Central memory CD8-positive, alpha-beta T cell (primary cell): ENCODE measurements around the gene RAB3D.
"Not testable (repeated sequence)": the region's sequence is repeated elsewhere in the genome, so short reads cannot be mapped to it uniquely, and the experiment has no call there.

ENCODE experiments used
- ATAC-seq: fragments of 150-1000 bp; cut with Tn5 transposase; replicated peaks from 2 replicates; pipeline ENCODE4 v1.10.0; 2022; ENCODE audit warnings: mild to moderate bottlenecking, moderate FRiP score, moderate number of reproducible peaks; ENCODE audit not compliant: poor library complexity, severe bottlenecking; ENCODE audit errors: extremely low read depth
- DNase-seq, 2 donors: peaks; one replicate each; pipeline ENCODE4 v3.0.0; 2021; ENCODE audit warnings: low spot score in 2 of 2
- H3K27ac Mint-ChIP-seq: one replicate; pipeline ENCODE4 v1.8.0; 2022; ENCODE audit warnings: low read depth, mild to moderate bottlenecking, moderate library complexity, mixed read lengths
- H3K27me3 Mint-ChIP-seq: one replicate; pipeline ENCODE4 v1.8.0; 2022; ENCODE audit warnings: mixed read lengths
- H3K36me3 Mint-ChIP-seq: one replicate; pipeline ENCODE4 v1.8.0; 2022; ENCODE audit warnings: mild to moderate bottlenecking, moderate library complexity, mixed read lengths; ENCODE audit not compliant: insufficient read depth
- H3K4me1 Mint-ChIP-seq: one replicate; pipeline ENCODE4 v1.8.0; 2022; ENCODE audit warnings: mixed read lengths
- H3K4me3 Mint-ChIP-seq: one replicate; pipeline ENCODE4 v1.8.0; 2022; ENCODE audit warnings: mild to moderate bottlenecking, moderate library complexity, mixed read lengths
- H3K9me3 Mint-ChIP-seq: one replicate; pipeline ENCODE4 v1.8.0; 2022; ENCODE audit warnings: mixed read lengths

The RAB3D gene

DNA sequence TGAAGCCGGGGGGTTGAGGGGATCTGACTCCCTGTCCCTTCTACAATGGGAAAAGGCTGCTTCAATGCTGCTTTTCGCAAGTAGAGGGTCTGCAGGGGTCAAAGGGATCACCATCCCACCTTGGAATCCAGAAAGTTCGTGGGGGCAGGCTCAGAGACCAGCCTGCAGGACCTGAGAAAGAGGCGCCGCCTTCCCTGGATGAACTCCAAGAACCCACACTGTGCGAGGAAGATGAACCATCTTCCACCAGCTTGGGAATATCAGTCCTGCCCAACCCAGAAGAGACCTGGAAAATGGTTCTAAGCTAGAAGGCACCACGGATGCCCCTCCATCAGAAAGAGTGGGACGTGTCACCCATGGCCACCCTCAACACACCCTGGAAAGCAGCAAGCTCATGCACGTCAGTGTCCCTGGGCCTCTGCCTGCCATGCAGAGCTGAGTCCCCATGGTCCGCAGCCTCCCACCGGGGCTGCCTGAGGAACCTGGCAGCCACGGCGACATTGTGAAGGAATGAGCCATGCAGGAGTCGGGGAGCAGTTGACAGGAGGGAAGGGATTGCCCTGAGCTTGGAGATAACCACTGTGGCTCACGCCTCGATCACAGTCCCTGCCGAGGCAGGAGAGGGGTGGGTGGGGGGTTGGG lies 14.6 kb downstream of the RAB3D start:
- Mint-ChIP-seq H3K27me3 (no peaks in the 10 kb centered on the region), H3K4me1 (peaks cover 11% of the 10 kb centered on the region), H3K27ac (no peak overlapping the region), H3K36me3 (no peaks in the 10 kb centered on the region), H3K4me3 (no peak overlapping the region), H3K9me3 (no peaks in the 10 kb centered on the region)
- DNase-seq: no peak
- no peak for ATAC-seq

DNA sequence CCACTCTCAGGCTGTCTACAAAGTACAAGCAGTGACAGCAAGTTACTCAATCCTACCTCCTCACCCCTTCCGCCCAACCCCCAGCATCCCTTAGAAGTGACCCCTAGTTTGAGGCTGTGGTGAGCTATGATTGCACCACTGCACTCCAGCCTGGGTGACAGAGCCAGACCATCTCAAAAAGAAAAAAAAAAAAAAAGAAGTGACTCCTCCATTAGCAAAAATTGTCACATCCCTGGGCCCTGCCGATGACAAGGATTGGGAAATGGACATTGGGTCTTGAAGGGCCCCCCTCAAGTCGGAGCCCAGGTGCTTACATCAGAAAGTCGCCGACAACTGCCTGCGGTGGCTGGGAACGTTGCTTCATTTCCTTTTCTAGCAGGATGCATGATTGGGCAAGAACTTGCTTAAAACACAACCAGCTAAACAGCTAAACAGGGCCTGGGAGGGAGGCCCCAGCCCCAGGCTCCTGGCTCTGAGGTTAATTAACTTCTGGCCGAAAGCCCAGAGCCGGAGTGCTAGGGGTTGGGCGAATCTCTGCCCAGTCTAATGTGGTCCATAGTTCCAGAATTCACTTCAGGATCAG lies 15.3 kb downstream of the RAB3D start:
- H3K27ac Mint-ChIP-seq: no peak overlapping the region
- DNase-seq (no peak), ATAC-seq (peak; percentile 40)
- H3K36me3 Mint-ChIP-seq: no peaks in the 10 kb centered on the region
- no peak overlapping the region for H3K4me3 Mint-ChIP-seq
- H3K4me1 Mint-ChIP-seq: peaks cover 11% of the 10 kb centered on the region
- no peaks in the 10 kb centered on the region for H3K9me3 Mint-ChIP-seq
- no peaks in the 10 kb centered on the region for H3K27me3 Mint-ChIP-seq

DNA sequence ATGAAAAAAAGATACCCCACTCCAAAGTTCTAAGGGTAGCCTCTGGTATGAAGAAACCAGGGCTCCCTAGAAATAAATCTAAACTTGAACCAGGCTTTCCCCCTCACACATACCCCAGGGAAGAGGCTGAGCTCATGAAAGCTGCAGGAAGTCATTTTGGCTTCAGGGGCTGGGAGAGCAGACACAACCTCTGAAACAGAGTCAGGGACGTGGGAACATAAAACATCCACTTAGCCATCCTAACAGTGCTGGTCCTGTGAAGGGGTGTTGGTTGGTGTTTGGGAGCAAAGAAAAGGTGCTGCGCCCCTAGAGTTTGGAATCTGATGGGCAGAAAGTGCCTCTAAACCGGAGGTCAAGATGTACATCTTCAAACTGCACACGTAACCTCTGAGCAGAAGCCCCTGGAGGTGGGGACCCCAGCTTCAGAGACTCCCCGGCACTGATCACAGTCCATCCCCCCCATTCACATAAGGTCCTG lies 15.8 kb downstream of the RAB3D start:
- H3K27ac Mint-ChIP-seq: no peak overlapping the region
- DNase-seq: no peak

DNA sequence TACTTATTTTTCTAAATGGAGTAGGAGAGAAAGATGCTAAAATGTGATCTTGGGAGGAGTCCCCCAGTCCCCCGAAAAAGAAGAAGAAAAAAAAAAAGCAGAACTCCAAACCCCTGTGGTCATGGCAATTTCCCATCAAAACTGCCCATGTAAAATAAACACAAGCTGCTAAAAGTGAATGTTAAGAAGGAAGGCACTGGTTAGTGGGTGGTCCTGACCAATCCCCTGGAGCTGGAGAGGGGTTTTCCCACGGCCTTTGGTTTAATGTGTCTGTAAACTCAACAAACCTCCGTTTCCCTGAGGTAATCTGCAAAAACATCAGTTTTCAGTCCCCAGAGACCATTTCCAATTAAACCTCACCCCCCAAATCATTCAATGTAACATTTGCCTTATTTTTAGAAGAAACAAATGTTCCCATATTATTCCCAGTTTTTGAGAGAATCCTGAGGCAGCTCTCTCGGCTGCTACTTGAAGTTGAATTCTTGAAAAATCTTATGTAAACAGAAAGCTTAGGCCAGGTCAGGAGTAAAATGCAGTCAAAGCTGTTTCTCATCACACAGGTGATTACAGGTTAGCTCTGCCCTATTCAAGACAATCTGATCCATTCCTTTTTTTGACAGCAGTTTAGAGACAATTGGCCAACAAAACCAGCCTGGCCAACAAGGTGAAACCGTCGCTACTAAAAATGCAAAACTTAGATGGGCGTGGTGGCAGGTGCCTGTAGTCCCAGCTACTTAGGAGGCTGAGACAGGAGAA lies 17.0 kb downstream of the RAB3D start:
- DNase-seq (no peak), ATAC-seq (no peak)
- Mint-ChIP-seq H3K27me3 (no peaks in the 10 kb centered on the region), H3K4me1 (peaks cover 11% of the 10 kb centered on the region), H3K27ac (no peak overlapping the region), H3K9me3 (no peaks in the 10 kb centered on the region), H3K36me3 (no peaks in the 10 kb centered on the region), H3K4me3 (no peak overlapping the region)

More for the DNA sequence above, 15.8 kb downstream of the RAB3D start:
- Mint-ChIP-seq H3K4me1 (peaks cover 11% of the 10 kb centered on the region), H3K27me3 (no peaks in the 10 kb centered on the region), H3K36me3 (no peaks in the 10 kb centered on the region), H3K9me3 (no peaks in the 10 kb centered on the region), H3K4me3 (no peak overlapping the region)
- ATAC-seq: no peak

DNA sequence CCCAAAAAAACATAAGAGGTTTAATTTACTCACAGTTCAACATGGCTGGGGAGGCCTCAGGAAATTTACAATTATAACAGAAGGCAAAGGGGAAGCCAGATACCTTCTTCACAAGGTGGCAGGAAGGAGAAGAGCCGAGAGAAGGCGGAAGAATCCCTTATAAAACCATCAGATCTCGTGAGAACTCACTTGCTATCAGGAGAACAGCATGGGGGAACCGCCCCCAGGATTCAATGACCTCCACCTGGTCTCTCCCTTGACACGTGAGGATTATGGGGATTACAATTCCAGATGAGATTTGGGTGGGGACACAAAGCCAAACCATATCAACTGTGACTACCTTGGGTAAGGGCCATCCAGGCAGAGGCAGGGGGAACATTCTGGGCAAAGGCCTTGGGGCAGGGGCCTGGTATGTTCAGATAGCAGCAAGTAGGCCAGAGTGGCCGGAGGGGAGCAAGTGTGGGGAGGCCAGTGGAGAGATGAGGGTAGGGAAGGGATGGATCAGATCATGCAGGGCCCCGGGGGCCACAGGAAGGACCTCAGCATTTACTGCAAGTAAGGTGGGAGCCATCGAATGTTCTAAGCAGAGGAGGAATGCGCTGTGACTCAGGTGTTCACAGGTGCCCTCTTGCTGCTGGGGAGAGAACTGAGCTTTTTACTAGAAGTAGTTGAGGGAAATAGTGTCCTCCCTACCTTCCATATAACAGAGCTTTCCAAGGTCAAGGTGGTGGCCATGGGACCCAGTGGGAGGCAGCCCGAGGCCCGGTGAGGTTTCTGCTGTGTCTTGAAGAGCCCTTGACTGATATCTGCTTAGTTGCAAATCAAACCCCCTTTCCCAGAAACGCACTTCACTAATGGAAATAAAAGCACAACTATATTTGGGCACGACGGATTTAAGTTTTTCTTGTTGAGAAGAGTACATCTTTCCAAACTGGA lies 18.0 kb downstream of the RAB3D start:
- no peaks in the 10 kb centered on the region for H3K9me3 Mint-ChIP-seq
- ATAC-seq (no peak), DNase-seq (no peak)
- no peak overlapping the region for H3K4me3 Mint-ChIP-seq
- no peak overlapping the region for H3K27ac Mint-ChIP-seq
- no peaks in the 10 kb centered on the region for H3K36me3 Mint-ChIP-seq
- H3K27me3 Mint-ChIP-seq: no peaks in the 10 kb centered on the region
- H3K4me1 Mint-ChIP-seq: peaks cover 11% of the 10 kb centered on the region

DNA sequence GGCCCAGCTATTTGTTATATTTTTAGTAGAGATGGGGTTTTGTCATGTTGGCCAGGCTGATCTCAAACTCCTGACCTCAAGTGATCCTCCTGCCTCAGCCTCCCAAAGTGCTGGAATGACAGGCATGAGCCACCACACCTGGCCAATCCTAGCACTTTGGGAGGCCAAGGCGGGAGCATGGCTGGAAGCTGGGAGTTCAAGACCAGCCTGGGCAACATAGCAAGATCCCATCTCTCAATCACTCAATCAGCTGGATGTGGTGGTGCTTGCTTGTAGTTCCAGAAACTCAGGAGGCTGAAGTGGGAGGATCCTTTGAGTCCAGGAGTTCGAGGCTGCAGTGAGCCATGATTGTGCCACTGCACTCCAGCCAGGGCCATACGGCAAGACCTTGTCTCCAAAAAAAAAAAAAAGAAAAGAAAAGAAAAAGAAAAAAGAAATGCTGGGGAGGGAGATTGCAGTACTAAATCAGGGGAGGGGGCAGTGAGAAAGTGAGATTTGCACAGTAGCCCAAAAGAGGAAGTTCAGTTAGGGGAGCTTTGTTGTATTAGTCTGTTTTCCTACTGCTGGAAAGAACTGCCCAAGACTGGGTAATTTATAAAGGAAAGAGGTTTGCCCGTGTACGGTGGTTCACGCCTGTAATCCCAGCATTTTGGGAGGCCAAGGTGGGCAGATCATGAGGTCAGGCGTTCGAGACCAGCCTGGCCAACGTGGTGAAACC lies 19.0 kb downstream of the RAB3D start:
- H3K4me1 Mint-ChIP-seq: peaks cover 11% of the 10 kb centered on the region
- not testable (repeated sequence) for H3K27me3 Mint-ChIP-seq, H3K4me3 Mint-ChIP-seq, H3K36me3 Mint-ChIP-seq, H3K9me3 Mint-ChIP-seq, DNase-seq, ATAC-seq
- H3K27ac Mint-ChIP-seq: peak overlapping the region; percentile 44

DNA sequence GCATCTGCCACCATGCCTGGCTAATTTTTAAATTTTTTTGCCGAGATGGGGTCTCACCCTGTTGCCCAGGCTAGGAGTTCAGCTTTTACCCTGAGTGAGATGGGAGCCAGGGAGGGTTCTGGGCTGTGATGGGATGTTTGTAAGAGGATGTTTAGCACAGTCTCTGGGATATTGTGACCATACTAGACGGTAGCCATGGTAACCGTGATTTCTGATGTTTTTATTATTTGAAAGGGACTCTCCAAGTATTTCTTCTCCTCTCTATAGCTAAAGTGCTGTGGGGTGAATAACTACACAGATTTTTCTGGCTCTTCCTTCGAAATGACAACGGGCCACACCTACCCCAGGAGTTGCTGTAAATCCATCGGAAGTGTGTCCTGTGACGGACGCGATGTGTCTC lies 33.1 kb downstream of the RAB3D start:
- no peaks in the 10 kb centered on the region for H3K36me3 Mint-ChIP-seq
- H3K27me3 Mint-ChIP-seq: peaks cover 26% of the 10 kb centered on the region
- DNase-seq: no peak
- H3K4me1 Mint-ChIP-seq: no peaks in the 10 kb centered on the region
- no peak for ATAC-seq
- no peaks in the 10 kb centered on the region for H3K9me3 Mint-ChIP-seq
- no peak overlapping the region for H3K27ac Mint-ChIP-seq
- H3K4me3 Mint-ChIP-seq: no peak overlapping the region

DNA sequence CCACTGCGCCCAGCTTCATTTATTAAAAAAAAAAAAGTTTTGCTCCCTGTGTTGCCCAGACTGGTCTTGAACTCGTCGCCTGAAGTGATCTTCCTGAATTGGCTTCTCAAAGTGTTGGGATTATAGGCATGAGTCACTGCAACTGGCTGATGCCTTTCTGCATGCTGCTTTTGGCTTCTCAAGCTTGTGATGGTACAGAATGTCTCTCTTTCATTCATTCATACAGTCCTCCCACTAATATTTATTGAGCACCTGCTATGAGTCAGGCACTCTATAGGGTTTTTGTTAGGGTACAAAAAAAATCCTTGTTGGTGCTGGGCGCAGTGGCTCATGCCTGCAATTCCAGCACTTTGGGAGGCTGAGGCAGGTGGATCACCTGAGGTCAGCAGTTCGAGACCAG lies 34.5 kb downstream of the RAB3D start:
- no peak for DNase-seq
- no peak for ATAC-seq
- no peaks in the 10 kb centered on the region for H3K36me3 Mint-ChIP-seq
- no peak overlapping the region for H3K4me3 Mint-ChIP-seq
- no peaks in the 10 kb centered on the region for H3K9me3 Mint-ChIP-seq
- no peak overlapping the region for H3K27ac Mint-ChIP-seq
- H3K27me3 Mint-ChIP-seq: peaks cover 19% of the 10 kb centered on the region
- H3K4me1 Mint-ChIP-seq: no peaks in the 10 kb centered on the region

DNA sequence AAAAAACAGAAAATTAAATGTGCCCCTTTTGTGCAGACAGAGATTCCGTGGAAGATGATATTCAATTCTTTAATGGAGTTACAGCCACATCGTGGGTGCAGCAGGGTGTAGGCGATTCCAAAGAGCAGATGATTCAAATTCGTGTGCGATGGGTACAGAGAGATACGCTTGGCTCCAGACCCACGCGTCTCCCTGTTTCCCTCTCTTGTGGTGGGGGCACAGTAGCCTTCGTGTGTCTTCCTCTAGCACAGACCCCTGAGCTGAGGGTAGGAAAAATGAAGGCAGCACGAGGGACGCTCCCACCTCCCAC lies 38.7 kb downstream of the RAB3D start:
- Mint-ChIP-seq H3K27ac (no peak overlapping the region), H3K4me1 (no peaks in the 10 kb centered on the region), H3K27me3 (peaks cover 18% of the 10 kb centered on the region), H3K9me3 (no peaks in the 10 kb centered on the region), H3K36me3 (no peaks in the 10 kb centered on the region), H3K4me3 (no peak overlapping the region)
- no peak for DNase-seq
- ATAC-seq: no peak

DNA sequence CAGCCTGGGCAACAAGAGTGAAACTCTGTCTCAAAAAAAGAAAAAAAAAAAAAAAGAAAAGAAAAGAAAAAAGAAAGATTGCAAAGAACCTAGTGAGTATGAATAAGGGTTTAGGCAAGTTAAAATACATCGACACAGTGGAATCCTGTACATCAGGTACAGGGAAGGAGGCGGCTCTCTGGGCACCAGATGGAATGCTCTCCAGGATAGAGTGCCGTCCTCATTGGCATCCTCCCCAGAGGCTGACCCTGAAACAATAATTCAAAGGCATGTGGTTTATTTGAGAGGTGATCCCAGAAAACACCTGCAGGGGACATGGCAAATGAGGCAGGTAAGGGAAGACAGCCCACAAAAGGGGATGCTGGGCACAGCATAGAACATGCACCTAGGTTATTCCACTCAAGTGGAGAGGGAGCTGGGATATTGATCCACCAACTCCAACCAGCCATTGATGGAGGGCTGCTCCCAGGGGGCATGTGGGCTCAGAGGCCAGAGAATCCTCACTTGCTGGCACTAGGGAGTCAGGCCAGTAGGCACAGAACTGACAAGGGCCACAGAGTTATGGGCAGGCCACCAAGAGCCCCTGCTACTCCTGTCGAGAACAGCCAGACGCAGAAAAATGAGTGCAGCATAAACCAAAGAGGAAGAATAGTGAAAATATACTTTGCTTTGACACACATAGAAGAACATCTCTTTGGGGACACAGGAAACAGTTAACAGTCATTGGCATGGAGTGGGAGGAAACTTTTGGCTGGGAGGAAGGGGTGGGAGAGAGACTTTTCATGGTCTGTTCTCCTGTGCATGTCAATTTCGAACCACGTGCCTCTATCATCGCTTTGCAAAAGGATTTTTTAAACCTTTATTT lies 39.3 kb downstream of the RAB3D start:
- Mint-ChIP-seq H3K27ac (no peak overlapping the region), H3K27me3 (peaks cover 22% of the 10 kb centered on the region)

DNA sequence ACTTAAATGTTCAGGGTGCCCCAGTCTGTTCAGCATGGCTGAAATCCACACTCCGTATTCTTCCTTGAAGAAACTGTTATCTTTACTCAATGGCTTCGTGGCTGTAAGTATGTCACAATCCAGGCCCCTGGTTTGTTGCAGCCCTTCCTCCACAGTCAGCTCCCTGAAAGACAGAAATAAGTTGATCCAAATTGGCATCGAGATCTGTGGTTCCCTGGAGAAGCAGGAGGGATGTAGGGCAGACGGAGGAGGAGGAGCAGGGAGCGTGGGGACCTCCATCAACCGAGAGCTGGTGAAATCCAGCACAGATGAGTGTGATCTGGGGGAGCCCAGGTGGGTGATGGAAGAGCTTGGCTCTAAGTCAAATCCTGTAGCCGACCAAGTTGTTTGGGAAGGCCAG lies 43.2 kb downstream of the RAB3D start:
- Mint-ChIP-seq H3K4me3 (no peak overlapping the region), H3K27ac (no peak overlapping the region), H3K27me3 (peaks cover 36% of the 10 kb centered on the region), H3K4me1 (peaks cover 8% of the 10 kb centered on the region), H3K36me3 (no peaks in the 10 kb centered on the region), H3K9me3 (no peaks in the 10 kb centered on the region)
- ATAC-seq: no peak
- DNase-seq: no peak

More for the DNA sequence above, 39.3 kb downstream of the RAB3D start:
- DNase-seq (no peak), ATAC-seq (no peak)
- Mint-ChIP-seq H3K9me3 (no peaks in the 10 kb centered on the region), H3K4me3 (no peak overlapping the region), H3K36me3 (no peaks in the 10 kb centered on the region), H3K4me1 (no peaks in the 10 kb centered on the region)
